D721Med (cell line): ENCODE data around the gene HDAC1.

Experiments
- DNase-seq: peaks from one replicate; pipeline ENCODE4 v3.0.0; 2011; ENCODE audit warnings: low spot score; ENCODE audit not compliant: insufficient read length
- FAIRE-seq: peaks from 2 replicates; lab custom pipeline; 2011; peaks lifted over from hg19 to GRCh38; lab: Jason Lieb, UNC
- TF ChIP-seq, protein P1 (sequence below): IDR thresholded peaks from 2 replicates; pipeline ENCODE4 v1.5.1; 2012; ENCODE audit warnings: mild to moderate bottlenecking, control low read depth; ENCODE audit not compliant: insufficient read depth; ENCODE audit errors: missing control alignments

HDAC1 gene

DNA sequence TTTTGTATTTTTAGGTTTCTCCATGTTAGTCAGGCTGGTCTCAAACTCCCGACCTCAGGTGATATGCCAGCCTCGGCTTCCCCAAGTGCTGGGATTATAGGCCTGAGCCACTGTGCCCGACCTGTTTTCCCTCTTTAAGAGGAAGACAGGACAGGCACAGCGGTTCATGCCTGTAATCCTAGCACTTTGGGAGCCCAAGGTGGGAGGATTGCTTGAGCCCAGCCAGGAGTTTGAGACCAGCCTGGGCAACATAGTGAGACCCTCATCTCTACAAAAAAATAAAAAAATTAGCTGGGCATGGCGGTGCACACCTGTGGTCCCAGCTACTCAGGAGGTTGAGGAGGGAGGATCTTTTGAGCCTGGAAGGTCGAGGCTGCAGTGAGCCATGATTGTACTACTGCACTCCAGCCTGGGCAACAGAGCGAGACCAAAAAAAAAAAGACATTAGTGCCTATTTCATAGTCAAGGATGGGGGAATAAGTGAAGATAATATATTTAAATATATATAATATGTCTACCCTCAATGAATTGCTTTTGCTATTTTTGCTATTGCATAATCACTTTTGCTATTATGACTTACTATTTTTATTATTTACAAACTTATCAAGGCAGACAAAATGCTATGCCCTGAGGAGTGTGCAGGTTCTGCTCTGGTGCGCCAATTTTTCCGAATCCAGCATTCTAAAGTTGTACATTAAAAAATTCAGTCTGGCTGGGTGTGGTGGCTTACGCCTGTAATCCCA is 26.4 kb downstream of the HDAC1 start:
- FAIRE-seq, result no peak
- TF ChIP-seq, protein P1, sequence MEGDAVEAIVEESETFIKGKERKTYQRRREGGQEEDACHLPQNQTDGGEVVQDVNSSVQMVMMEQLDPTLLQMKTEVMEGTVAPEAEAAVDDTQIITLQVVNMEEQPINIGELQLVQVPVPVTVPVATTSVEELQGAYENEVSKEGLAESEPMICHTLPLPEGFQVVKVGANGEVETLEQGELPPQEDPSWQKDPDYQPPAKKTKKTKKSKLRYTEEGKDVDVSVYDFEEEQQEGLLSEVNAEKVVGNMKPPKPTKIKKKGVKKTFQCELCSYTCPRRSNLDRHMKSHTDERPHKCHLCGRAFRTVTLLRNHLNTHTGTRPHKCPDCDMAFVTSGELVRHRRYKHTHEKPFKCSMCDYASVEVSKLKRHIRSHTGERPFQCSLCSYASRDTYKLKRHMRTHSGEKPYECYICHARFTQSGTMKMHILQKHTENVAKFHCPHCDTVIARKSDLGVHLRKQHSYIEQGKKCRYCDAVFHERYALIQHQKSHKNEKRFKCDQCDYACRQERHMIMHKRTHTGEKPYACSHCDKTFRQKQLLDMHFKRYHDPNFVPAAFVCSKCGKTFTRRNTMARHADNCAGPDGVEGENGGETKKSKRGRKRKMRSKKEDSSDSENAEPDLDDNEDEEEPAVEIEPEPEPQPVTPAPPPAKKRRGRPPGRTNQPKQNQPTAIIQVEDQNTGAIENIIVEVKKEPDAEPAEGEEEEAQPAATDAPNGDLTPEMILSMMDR, result no peak
- DNase-seq, result no peak

DNA sequence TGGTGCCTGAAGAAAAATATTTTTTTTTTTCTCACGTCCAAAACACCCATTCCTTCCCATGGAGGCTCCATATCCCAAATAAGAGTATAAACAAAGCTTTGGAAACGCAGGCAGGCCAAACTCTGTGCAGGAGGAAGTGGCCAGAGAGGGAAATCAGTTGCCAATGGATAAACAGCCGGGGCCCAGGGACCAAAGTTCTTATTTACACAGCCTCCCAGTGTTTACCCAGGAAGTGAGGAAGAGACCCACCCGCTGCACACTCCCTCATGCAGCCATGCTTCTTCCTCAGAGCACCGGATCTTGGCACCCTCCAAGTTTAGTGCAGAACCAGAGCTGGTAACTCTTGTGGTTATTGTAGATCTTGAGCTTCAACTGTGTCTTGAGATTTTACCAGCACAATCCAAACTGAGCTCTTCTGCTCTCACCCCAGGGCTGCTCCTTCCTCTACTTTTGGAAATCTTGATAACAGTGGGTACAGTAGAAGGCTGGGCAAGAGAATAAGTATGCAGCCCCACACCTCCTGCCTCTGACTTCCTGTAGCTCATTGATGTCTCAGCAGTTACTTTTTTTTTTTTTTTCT is 29.9 kb downstream of the HDAC1 start:
- no peak for FAIRE-seq
- DNase-seq, result no peak
- TF ChIP-seq, protein P1, result no peak

DNA sequence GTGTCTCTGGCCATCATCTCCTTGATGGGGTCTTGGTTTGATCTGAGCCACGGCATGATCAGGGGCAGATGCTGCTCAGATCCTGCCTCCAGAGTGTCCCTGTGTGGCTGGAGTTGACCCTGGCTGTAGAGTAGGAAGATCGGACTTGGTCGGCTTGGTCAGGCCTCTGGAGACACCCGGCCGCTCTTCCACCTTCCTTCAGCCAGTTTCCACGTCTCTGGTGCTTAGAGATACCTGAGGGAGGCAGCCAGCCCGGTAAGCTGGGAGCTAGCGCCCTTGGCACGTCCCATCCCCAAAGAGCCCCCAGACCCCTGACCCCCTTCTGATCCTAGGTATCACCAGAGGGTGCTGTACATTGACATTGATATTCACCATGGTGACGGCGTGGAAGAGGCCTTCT is 35.3 kb downstream of the HDAC1 start:
- DNase-seq (no peak), FAIRE-seq (no peak)
- TF ChIP-seq, protein P1, result no peak

DNA sequence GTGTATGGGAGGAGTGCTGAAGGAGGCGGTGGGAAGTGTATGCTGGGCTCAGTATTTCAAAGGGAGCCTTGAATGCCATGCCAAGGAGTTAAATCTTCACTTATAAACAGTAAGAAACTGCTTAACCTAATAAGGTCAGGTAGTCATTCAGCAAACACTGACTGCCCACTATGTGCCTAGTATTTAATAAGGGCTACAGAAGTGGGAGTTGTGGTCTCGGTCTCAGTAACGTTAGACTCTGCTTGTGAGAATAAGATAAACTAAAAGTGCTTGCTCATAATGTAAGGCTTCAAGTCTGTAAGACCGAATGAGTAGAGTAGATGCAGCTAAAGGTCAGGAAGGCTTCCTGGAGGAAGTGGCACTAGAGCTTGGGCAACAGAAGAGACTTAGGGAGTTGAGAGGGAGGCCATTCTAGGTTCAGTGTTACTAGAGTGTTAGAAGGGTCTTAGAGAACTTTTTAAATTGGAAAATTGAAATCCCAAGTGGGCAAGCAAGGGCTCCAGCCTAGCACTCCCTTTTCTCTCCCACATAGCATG is 38.1 kb downstream of the HDAC1 start:
- TF ChIP-seq, protein P1, result no peak
- DNase-seq, result no peak
- FAIRE-seq, result no peak

DNA sequence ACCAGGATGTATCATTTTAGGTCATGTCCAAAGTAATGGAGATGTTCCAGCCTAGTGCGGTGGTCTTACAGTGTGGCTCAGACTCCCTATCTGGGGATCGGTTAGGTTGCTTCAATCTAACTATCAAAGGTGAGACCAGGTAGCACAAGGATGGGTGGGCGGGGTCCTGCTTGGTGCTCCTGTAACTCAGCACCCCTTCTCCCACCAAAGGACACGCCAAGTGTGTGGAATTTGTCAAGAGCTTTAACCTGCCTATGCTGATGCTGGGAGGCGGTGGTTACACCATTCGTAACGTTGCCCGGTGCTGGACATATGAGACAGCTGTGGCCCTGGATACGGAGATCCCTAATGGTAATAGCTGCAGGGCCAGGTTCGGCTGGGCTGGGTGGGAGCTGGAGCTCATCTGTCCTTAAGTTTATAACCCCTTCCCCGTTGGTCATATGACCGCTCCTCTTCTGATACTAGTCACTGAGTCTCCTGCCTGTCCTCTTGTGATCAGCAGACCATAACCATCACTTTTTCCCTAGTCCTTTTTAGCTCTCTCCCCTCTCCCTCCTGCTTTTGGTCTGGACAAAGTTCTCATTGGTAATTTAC is 38.8 kb downstream of the HDAC1 start:
- FAIRE-seq, result no peak

DNA sequence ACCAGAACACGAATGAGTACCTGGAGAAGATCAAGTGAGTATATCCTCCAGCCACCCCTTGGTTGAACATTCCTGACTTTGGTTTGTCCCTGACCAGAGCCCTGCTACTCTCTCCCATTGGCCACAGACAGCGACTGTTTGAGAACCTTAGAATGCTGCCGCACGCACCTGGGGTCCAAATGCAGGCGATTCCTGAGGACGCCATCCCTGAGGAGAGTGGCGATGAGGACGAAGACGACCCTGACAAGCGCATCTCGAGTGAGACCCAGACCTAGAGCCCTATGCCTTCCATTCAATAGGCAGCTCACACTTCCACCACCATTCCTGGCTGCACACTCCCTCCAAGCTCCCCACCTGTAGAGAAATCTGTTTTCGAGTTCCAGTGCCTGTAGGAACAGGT is 39.7 kb downstream of the HDAC1 start:
- DNase-seq, result no peak
- TF ChIP-seq, protein P1, result no peak
- FAIRE-seq, result no peak

More for the DNA sequence above, 38.8 kb downstream of the HDAC1 start:
- DNase-seq, result no peak
- TF ChIP-seq, protein P1, result no peak
